Measurements from ENCODE around the gene SPDYC. TPM values are rescaled to one million over a fixed set of nuclear protein-coding genes. Genes with fewer than 3 reads are reported as not detected.

The SPDYC gene
- total and polyA plus RNA-seq, 2 experiments from 2014 or later = 0.27 TPM; not detected in 1

DNA sequence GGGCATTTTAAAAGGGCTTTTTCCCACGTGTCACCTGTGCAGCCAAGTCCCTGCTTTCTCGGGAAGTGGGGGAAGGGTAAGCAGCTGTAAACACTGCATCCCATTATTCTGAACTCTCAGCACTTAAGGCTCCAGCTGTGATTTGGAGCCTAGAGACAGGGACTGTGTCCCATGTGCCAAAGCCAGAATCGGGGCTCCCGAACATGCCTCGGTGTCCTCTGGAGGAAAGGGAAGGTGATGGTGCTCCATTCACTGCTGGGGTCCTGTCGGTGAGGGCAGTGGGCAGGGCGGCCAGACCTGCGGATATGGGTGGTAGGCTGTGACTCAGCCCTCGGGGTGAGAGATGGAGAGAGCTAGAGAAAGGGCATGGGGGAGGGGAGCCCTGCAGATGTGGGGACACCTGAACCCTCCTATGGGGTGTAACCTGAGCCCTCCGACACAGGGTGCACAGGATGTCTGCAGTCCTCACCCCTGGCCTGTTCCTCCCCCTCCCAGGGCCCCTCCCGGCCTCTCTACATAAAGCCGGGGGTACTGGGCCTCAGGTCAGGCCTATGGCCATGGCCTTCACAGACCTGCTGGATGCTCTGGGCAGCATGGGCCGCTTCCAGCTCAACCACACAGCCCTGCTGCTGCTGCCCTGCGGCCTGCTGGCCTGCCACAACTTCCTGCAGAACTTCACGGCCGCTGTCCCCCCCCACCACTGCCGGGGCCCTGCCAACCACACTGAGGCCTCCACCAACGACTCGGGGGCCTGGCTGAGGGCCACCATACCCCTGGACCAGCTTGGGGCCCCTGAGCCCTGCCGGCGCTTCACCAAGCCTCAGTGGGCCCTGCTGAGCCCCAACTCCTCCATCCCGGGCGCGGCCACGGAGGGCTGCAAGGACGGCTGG lies 43.5 kb downstream of the SPDYC start:
- TF ChIP-seq JUNB (IDR thresholded peaks at IDR 0.05; ENCODE audit: unreplicated experiment) (no peak), EZH2phosphoT487 (IDR thresholded peaks at IDR 0.05; ENCODE audit: unreplicated experiment) (no peak), NANOG (IDR thresholded peaks at IDR 0.05; ENCODE audit: borderline replicate concordance) (0 out of 2 replicates have a peak, but pooled peaks have one; percentile 24), EZH2 (IDR thresholded peaks at IDR 0.05; ENCODE audit: low read depth, unreplicated experiment) (no peak), POLR2AphosphoS5 (IDR thresholded peaks at IDR 0.05; ENCODE audit: low read depth) (0 out of 2 replicates have a peak, but pooled peaks have one; percentile 35), STAT1 (IDR thresholded peaks at IDR 0.05; ENCODE audit: unreplicated experiment) (no peak), ZNF114 (CRISPR knock-in tag; IDR thresholded peaks at IDR 0.05) (no peak), CREB1 (CRISPR knock-in tag; IDR thresholded peaks at IDR 0.05; ENCODE audit: low read depth) (no peak), ZNF331 (CRISPR knock-in tag; IDR thresholded peaks at IDR 0.05; ENCODE audit: low read depth) (0 out of 2 replicates have a peak, but pooled peaks have one; percentile 8)
- TF ChIP-seq, protein P1, sequence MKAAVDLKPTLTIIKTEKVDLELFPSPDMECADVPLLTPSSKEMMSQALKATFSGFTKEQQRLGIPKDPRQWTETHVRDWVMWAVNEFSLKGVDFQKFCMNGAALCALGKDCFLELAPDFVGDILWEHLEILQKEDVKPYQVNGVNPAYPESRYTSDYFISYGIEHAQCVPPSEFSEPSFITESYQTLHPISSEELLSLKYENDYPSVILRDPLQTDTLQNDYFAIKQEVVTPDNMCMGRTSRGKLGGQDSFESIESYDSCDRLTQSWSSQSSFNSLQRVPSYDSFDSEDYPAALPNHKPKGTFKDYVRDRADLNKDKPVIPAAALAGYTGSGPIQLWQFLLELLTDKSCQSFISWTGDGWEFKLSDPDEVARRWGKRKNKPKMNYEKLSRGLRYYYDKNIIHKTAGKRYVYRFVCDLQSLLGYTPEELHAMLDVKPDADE (IDR thresholded peaks at IDR 0.05) = peak; percentile 17; the same call in 1 of the 2 replicates
- TF ChIP-seq, protein P2, sequence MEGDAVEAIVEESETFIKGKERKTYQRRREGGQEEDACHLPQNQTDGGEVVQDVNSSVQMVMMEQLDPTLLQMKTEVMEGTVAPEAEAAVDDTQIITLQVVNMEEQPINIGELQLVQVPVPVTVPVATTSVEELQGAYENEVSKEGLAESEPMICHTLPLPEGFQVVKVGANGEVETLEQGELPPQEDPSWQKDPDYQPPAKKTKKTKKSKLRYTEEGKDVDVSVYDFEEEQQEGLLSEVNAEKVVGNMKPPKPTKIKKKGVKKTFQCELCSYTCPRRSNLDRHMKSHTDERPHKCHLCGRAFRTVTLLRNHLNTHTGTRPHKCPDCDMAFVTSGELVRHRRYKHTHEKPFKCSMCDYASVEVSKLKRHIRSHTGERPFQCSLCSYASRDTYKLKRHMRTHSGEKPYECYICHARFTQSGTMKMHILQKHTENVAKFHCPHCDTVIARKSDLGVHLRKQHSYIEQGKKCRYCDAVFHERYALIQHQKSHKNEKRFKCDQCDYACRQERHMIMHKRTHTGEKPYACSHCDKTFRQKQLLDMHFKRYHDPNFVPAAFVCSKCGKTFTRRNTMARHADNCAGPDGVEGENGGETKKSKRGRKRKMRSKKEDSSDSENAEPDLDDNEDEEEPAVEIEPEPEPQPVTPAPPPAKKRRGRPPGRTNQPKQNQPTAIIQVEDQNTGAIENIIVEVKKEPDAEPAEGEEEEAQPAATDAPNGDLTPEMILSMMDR (conservative IDR thresholded peaks at IDR 0.05; ENCODE audit: low read depth in 2 of 2) = no peak
- TF ChIP-seq, protein P3, sequence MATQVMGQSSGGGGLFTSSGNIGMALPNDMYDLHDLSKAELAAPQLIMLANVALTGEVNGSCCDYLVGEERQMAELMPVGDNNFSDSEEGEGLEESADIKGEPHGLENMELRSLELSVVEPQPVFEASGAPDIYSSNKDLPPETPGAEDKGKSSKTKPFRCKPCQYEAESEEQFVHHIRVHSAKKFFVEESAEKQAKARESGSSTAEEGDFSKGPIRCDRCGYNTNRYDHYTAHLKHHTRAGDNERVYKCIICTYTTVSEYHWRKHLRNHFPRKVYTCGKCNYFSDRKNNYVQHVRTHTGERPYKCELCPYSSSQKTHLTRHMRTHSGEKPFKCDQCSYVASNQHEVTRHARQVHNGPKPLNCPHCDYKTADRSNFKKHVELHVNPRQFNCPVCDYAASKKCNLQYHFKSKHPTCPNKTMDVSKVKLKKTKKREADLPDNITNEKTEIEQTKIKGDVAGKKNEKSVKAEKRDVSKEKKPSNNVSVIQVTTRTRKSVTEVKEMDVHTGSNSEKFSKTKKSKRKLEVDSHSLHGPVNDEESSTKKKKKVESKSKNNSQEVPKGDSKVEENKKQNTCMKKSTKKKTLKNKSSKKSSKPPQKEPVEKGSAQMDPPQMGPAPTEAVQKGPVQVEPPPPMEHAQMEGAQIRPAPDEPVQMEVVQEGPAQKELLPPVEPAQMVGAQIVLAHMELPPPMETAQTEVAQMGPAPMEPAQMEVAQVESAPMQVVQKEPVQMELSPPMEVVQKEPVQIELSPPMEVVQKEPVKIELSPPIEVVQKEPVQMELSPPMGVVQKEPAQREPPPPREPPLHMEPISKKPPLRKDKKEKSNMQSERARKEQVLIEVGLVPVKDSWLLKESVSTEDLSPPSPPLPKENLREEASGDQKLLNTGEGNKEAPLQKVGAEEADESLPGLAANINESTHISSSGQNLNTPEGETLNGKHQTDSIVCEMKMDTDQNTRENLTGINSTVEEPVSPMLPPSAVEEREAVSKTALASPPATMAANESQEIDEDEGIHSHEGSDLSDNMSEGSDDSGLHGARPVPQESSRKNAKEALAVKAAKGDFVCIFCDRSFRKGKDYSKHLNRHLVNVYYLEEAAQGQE (IDR thresholded peaks at IDR 0.05; ENCODE audit: unreplicated experiment) = no peak
- TF ChIP-seq, protein P4, sequence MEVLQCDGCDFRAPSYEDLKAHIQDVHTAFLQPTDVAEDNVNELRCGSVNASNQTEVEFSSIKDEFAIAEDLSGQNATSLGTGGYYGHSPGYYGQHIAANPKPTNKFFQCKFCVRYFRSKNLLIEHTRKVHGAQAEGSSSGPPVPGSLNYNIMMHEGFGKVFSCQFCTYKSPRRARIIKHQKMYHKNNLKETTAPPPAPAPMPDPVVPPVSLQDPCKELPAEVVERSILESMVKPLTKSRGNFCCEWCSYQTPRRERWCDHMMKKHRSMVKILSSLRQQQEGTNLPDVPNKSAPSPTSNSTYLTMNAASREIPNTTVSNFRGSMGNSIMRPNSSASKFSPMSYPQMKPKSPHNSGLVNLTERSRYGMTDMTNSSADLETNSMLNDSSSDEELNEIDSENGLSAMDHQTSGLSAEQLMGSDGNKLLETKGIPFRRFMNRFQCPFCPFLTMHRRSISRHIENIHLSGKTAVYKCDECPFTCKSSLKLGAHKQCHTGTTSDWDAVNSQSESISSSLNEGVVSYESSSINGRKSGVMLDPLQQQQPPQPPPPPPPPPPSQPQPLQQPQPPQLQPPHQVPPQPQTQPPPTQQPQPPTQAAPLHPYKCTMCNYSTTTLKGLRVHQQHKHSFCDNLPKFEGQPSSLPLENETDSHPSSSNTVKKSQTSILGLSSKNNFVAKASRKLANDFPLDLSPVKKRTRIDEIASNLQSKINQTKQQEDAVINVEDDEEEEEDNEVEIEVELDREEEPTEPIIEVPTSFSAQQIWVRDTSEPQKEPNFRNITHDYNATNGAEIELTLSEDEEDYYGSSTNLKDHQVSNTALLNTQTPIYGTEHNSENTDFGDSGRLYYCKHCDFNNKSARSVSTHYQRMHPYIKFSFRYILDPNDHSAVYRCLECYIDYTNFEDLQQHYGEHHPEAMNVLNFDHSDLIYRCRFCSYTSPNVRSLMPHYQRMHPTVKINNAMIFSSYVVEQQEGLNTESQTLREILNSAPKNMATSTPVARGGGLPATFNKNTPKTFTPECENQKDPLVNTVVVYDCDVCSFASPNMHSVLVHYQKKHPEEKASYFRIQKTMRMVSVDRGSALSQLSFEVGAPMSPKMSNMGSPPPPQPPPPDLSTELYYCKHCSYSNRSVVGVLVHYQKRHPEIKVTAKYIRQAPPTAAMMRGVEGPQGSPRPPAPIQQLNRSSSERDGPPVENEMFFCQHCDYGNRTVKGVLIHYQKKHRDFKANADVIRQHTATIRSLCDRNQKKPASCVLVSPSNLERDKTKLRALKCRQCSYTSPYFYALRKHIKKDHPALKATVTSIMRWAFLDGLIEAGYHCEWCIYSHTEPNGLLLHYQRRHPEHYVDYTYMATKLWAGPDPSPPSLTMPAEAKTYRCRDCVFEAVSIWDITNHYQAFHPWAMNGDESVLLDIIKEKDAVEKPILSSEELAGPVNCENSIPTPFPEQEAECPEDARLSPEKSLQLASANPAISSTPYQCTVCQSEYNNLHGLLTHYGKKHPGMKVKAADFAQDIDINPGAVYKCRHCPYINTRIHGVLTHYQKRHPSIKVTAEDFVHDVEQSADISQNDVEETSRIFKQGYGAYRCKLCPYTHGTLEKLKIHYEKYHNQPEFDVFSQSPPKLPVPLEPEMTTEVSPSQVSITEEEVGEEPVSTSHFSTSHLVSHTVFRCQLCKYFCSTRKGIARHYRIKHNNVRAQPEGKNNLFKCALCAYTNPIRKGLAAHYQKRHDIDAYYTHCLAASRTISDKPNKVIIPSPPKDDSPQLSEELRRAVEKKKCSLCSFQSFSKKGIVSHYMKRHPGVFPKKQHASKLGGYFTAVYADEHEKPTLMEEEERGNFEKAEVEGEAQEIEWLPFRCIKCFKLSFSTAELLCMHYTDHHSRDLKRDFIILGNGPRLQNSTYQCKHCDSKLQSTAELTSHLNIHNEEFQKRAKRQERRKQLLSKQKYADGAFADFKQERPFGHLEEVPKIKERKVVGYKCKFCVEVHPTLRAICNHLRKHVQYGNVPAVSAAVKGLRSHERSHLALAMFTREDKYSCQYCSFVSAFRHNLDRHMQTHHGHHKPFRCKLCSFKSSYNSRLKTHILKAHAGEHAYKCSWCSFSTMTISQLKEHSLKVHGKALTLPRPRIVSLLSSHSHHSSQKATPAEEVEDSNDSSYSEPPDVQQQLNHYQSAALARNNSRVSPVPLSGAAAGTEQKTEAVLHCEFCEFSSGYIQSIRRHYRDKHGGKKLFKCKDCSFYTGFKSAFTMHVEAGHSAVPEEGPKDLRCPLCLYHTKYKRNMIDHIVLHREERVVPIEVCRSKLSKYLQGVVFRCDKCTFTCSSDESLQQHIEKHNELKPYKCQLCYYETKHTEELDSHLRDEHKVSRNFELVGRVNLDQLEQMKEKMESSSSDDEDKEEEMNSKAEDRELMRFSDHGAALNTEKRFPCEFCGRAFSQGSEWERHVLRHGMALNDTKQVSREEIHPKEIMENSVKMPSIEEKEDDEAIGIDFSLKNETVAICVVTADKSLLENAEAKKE (CRISPR knock-in tag; IDR thresholded peaks at IDR 0.05) = no peak
- H4K20me1 ChIP-seq (replicated peaks; ENCODE audit: insufficient read depth) = 0 out of 2 replicates have a peak, but pooled peaks cover 4% of the 10 kb centered on the region
- H2AFZ ChIP-seq = no peak overlapping the region
- no peaks in the 10 kb centered on the region for H3K27me3 ChIP-seq (ENCODE audit: insufficient read depth)
- Mint-ChIP-seq H3K27ac (peak overlapping the region; percentile 98), H3K36me3 (ENCODE audit: low read depth) (peaks cover 25% of the 10 kb centered on the region), H3K9me3 (no peaks in the 10 kb centered on the region), H3K27me3 (ENCODE audit: insufficient read depth, low read depth, poor library complexity) (peaks cover 19% of the 10 kb centered on the region), H3K4me3 (peak overlapping the region; percentile 68), H3K4me1 (peaks cover 52% of the 10 kb centered on the region)
- H3K79me2 ChIP-seq (replicated peaks; ENCODE audit: insufficient read depth) = no peaks in the 10 kb centered on the region
- H3K27ac ChIP-seq (ENCODE audit: low read depth) = peak overlapping the region; percentile 91
- DNase-seq (ENCODE audit: low spot score) = peak; percentile 95
- peaks cover 37% of the 10 kb centered on the region for H3K4me1 ChIP-seq (ENCODE audit: insufficient read depth)
- H3K36me3 ChIP-seq (ENCODE audit: insufficient read depth) = no peaks in the 10 kb centered on the region
- peak overlapping the region; percentile 70 for H3K4me2 ChIP-seq
- peak overlapping the region; percentile 41 for H3K4me3 ChIP-seq
- peak; percentile 81 for ATAC-seq
- H3K9me2 ChIP-seq (ENCODE audit: insufficient read depth) = no peaks in the 10 kb centered on the region
- peaks cover 22% of the 10 kb centered on the region for H3F3A ChIP-seq (replicated peaks; ENCODE audit: low read depth)
